GM21447 (cell line): Measurements from ENCODE around the gene DNAH1.

Experiments
- ATAC-seq: cut with Tn5 transposase; IDR thresholded peaks from one replicate; pipeline ENCODE4 v1.9.1; 2021; ENCODE audit not compliant: unreplicated experiment

DNAH1 gene

GRCh38 chr3:52401021-52401420, 84.9 kb downstream of the DNAH1 start:
- ATAC-seq: no peak

GRCh38 chr3:52401551-52401950, 85.4 kb downstream of the DNAH1 start:
- ATAC-seq: no peak

- no peak for ATAC-seq
Measured at GRCh38 chr3:52402101-52402521, 86.0 kb downstream of the DNAH1 start.

GRCh38 chr3:52402706-52403270, 86.7 kb downstream of the DNAH1 start:
- no peak for ATAC-seq

- no peak for ATAC-seq
Measured at GRCh38 chr3:52403271-52403841, 87.2 kb downstream of the DNAH1 start.

GRCh38 chr3:52403955-52404354, 87.8 kb downstream of the DNAH1 start:
- ATAC-seq: no peak

GRCh38 chr3:52404391-52404790, 88.3 kb downstream of the DNAH1 start:
- ATAC-seq: no peak

- ATAC-seq: no peak
Measured at GRCh38 chr3:52405066-52405465, 88.9 kb downstream of the DNAH1 start.

- no peak for ATAC-seq
Measured at GRCh38 chr3:52405601-52406110, 89.5 kb downstream of the DNAH1 start.

GRCh38 chr3:52406231-52406661, 90.1 kb downstream of the DNAH1 start:
- ATAC-seq: no peak

- no peak for ATAC-seq
Measured at GRCh38 chr3:52406791-52407510, 90.8 kb downstream of the DNAH1 start.

- no peak for ATAC-seq
Measured at GRCh38 chr3:52407779-52408178, 91.7 kb downstream of the DNAH1 start.

- ATAC-seq: no peak
Measured at GRCh38 chr3:52408466-52408865, 92.3 kb downstream of the DNAH1 start.

GRCh38 chr3:52415800-52416199, 99.7 kb downstream of the DNAH1 start:
- ATAC-seq: no peak

GRCh38 chr3:52420388-52420787, 104.3 kb downstream of the DNAH1 start:
- no peak for ATAC-seq

GRCh38 chr3:52422669-52423068, 106.5 kb downstream of the DNAH1 start:
- no peak for ATAC-seq

GRCh38 chr3:52423173-52423572, 107.1 kb downstream of the DNAH1 start:
- ATAC-seq: no peak

GRCh38 chr3:52428151-52429005, 112.3 kb downstream of the DNAH1 start:
- no peak for ATAC-seq

- ATAC-seq: no peak
Measured at GRCh38 chr3:52429031-52429430, 112.9 kb downstream of the DNAH1 start.

GRCh38 chr3:52429779-52430415, 113.8 kb downstream of the DNAH1 start:
- no peak for ATAC-seq

- no peak for ATAC-seq
Measured at GRCh38 chr3:52430416-52430810, 114.3 kb downstream of the DNAH1 start.
